ENCODE data around the gene ATP6V1B1. TPM values are rescaled to one million over a fixed set of nuclear protein-coding genes. Genes with fewer than 3 reads are reported as not detected.

ATP6V1B1 gene
- total RNA-seq, 4 donors from 2014 or later: 3.6 to 7.1 TPM; not detected in 2

DNA sequence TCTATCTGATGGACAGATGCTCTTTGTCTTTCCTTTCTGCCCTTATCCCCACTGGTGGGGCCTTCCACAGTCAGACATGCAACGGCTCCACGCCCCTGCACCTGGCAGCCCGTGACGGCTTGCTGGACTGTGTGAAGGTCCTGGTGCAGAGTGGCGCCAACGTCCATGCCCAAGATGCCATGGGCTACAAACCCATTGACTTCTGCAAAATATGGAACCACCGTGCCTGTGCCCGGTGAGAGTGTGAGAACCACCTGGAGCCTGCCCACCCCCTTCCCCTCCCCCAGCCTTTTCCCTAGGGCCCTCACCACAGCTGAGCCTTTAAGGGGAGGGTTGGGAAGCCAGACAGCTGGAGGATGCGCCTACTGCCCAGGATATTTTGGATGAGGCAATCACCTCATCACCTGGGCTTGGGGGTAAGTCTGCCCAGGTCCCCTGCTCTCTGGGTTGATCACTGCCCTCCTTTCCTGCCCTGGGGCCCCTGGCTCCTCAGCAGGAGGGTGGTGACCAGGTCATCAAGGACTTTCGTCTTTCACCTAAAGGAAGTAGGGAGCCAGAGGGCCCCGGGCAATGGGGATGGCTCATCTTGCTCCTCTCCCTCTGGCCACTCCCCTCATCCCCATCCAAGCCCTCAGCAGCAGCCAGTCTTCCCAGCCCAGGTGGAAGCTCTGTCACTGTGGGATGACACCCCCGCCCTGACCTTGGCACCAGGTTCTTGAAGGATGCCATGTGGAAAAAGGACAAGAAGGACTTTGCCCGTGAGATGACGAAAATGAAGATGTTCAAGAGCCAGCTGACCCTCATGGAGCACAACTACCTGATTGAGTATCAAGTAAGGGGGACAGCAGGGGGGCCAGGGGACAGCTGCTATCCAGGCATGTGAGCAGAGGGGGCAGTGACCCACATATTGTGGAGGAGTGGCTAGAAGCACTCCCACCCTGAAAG, 46.4 kb downstream of the ATP6V1B1 start:
- DNase-seq (ENCODE audit: low spot score) (no peak), ATAC-seq (ENCODE audit: low FRiP score) (no peak)
- TF ChIP-seq, protein P1, sequence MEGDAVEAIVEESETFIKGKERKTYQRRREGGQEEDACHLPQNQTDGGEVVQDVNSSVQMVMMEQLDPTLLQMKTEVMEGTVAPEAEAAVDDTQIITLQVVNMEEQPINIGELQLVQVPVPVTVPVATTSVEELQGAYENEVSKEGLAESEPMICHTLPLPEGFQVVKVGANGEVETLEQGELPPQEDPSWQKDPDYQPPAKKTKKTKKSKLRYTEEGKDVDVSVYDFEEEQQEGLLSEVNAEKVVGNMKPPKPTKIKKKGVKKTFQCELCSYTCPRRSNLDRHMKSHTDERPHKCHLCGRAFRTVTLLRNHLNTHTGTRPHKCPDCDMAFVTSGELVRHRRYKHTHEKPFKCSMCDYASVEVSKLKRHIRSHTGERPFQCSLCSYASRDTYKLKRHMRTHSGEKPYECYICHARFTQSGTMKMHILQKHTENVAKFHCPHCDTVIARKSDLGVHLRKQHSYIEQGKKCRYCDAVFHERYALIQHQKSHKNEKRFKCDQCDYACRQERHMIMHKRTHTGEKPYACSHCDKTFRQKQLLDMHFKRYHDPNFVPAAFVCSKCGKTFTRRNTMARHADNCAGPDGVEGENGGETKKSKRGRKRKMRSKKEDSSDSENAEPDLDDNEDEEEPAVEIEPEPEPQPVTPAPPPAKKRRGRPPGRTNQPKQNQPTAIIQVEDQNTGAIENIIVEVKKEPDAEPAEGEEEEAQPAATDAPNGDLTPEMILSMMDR (IDR thresholded peaks at IDR 0.05): no peak

DNA sequence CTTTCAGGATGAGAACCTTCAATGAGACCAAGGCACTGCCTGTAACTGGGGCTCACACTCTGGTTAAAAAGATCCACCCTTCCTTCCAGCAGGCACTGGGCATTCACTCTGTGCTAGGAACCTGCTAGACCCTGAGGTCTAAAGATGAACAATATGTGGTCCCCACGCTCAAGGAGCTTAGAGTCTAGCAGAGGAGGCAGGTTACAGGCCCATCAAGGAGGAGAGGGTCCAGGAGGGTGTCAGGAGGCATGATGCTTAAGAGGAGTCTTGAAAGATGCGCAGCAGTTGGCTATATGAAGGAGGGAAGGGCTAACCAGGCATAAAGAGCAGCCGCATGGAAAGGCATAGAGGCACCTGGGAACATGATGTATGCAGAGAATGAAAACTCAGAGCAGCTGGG, 47.3 kb downstream of the ATP6V1B1 start:
- TF ChIP-seq, protein P1 (IDR thresholded peaks at IDR 0.05): no peak
- no peak for ATAC-seq (ENCODE audit: low FRiP score)
- no peak for DNase-seq (ENCODE audit: low spot score)

DNA sequence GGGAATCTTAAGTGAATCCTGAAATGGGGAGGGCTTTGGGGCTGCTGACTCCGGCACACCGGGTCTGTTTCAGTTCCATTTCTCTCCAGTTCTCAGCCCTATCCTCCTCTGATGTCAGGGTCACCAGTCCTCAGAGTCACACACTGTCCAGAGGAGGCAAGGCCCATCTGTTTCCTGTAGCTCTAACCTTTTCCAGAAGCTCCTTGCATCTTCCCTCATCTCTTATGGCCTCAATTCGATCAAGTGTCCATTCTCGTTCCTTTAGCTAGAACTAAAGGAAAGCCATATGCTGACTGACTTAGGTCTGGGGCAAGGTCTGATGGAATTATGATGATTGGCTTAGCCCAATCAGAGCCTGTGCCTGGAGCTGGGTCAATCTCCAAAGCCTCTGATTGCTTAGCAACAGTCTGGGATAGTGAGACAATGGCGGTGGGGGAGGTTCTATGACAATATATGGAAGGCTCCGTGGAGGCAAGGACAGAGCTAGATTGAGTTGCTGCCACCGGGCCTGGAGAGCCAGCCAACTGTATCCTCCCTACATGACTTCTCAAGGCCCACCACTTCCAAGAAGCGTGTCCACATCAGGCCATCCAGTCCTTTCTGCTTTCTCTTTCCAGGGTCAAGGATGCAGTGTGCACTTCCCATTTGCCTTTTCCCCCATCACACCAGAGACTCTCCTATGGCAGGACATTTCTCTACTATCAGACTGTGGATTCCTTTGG, 48.0 kb downstream of the ATP6V1B1 start:
- DNase-seq (ENCODE audit: low spot score): no peak
- TF ChIP-seq, protein P1 (IDR thresholded peaks at IDR 0.05): no peak
- ATAC-seq (ENCODE audit: low FRiP score): no peak

DNA sequence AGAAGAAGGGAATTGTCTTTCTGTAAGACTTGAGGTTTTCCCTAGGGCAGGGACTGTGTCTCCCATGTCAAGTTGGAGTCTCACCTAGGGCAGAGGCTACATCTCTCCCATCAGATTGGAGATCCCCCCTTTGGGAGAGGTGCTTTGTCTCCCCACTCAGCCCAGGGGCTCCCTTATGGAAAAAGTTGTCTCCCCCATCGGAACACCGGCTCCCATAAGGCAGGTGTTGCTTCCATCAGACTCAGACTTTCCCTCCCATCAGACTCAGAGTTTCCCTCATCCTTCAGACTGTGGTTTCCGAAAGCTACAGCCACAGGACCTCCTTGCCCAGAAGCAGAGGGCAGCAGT, 48.5 kb downstream of the ATP6V1B1 start:
- no peak for DNase-seq (ENCODE audit: low spot score)
- no peak for ATAC-seq (ENCODE audit: low FRiP score)
- TF ChIP-seq, protein P1 (IDR thresholded peaks at IDR 0.05): no peak

DNA sequence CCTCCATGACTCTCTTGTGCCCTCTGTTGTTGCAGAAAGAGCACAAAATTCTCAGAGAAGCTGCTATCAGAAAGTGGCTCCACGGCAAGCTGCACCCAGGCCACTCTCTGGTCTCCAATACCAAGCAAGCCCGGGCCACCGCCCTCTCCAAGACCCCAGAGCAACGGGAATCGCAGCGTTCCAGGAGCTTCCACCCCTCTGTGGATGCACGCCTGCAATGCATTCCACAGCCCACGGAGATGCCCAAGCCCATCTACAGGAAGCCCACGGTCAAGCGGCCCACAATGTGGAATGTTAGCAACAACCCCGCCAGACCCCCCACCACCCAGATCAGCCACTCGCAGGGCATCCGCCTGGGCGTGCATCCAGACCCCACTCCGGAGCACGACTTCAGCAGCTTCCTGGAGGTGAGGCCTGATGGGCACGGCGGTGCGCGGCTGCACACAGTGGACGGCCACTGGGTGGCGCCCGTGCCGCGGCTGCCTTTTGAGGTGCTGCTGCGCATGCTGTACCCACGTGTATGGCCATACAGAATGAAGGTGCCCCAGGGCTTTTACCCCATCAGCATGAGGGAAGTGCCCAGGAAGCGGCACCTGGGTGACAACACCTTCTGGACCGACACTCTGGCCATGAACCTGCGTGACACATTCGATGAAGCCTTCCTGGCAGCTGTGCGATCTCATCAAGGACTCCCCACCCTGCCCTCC, 49.0 kb downstream of the ATP6V1B1 start:
- TF ChIP-seq, protein P1 (IDR thresholded peaks at IDR 0.05): no peak
- ATAC-seq (ENCODE audit: low FRiP score) (no peak), DNase-seq (ENCODE audit: low spot score) (peak; percentile 47)

DNA sequence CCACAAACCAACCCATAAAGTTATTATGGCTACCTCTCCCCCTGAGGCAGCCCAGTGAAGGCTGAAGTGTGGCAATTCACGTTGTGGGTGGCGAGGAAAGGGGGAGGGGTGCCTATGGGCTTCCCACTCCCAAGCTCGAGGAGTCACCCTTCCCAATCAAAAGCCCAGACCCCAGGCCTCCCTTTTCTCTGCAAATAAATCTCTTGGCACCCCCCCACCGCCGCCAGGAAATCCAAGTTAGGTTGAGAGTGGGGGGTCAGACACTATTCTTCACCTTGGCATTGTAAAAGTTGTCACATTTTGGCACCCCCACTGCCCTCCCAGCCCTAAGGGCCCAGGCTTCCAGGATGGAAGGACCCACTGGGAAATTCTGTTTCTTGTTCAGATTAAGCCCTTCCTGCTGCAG, 49.6 kb downstream of the ATP6V1B1 start:
- no peak for DNase-seq (ENCODE audit: low spot score)
- TF ChIP-seq, protein P1 (IDR thresholded peaks at IDR 0.05): no peak
- no peak for ATAC-seq (ENCODE audit: low FRiP score)
